ENCODE data around the gene LGALS9B.
"Not testable (repeated sequence)": the region's sequence is repeated elsewhere in the genome, so short reads cannot be mapped to it uniquely, and the experiment has no call there.

- not testable (repeated sequence) for TF ChIP-seq CTCF (conservative IDR thresholded peaks at IDR 0.05; ENCODE audit: low read depth, low read length); ELK1 (IDR thresholded peaks at IDR 0.05; ENCODE audit: borderline replicate concordance, low read depth, low read length); POLR2A (IDR thresholded peaks at IDR 0.05; ENCODE audit: low read depth, low read length); RCOR1 (IDR thresholded peaks at IDR 0.05; ENCODE audit: insufficient replicate concordance, low read length); RAD21 (IDR thresholded peaks at IDR 0.05; ENCODE audit: low read length); MAZ (IDR thresholded peaks at IDR 0.05; ENCODE audit: borderline replicate concordance, low read depth, low read length); SMC3 (IDR thresholded peaks at IDR 0.05; ENCODE audit: low read depth, low read length); USF2 (IDR thresholded peaks at IDR 0.05; ENCODE audit: low read depth, low read length); BHLHE40 (IDR thresholded peaks at IDR 0.05; ENCODE audit: low read depth, low read length); RFX5 (IDR thresholded peaks at IDR 0.05; ENCODE audit: low read depth, low read length)
Measured at GRCh38 chr17:20515099-20515498, 47.8 kb upstream of the LGALS9B start.

All from IMR-90 (cell line).